ENCODE measurements around the gene SLC27A4. TPM values are rescaled to one million over a fixed set of nuclear protein-coding genes. Genes with fewer than 3 reads are reported as not detected.
A peak's percentile ranks its signal among the peaks of the same experiment; 100 is the strongest.

SLC27A4 gene
- total RNA-seq, 1 donor from 2014 or later = 47.3 TPM

DNA sequence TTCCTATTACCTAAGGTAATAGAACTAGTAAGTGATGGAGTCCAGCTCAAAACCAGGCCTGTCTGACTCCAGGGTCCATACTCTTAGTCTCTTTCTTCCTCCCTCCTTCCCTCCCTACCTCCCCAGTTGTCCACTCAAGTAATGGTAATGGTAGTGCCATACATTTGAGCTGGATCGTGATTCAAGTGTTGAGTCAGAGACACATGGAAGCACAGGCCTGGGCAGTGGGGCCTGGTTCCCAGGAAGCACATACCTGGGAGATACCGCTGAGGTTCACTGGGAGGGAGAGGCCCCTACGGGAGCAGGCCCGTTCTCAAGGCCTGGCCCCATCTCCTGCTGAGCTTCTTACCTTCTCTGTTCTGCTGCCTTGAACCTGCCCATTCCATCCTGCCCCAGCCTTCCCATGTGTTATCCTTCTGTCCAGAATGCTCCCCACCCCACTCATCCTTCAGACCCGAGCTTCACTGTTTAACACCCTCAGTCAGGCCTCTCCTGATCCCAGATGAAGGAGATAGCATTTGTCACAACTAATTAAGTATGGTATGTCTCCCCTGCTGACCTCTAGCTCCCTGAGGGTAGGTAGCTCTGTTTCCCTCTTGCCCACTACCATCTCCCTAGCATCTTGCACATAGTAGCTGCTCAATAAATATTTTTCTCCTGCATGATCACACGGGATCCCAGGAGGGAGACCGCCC is 44.6 kb downstream of the SLC27A4 start:
- Mint-ChIP-seq H3K27ac (ENCODE audit: unreplicated experiment) (peak overlapping the region; percentile 98), H3K9me3 (ENCODE audit: unreplicated experiment) (peaks cover 13% of the 10 kb centered on the region), H3K4me1 (ENCODE audit: low read depth, unreplicated experiment) (peaks cover 70% of the 10 kb centered on the region), H3K27me3 (ENCODE audit: unreplicated experiment) (peaks cover 11% of the 10 kb centered on the region), H3K36me3 (ENCODE audit: unreplicated experiment) (no peaks in the 10 kb centered on the region), H3K4me3 (ENCODE audit: unreplicated experiment) (peak overlapping the region; percentile 75)
- TF ChIP-seq, protein P1, sequence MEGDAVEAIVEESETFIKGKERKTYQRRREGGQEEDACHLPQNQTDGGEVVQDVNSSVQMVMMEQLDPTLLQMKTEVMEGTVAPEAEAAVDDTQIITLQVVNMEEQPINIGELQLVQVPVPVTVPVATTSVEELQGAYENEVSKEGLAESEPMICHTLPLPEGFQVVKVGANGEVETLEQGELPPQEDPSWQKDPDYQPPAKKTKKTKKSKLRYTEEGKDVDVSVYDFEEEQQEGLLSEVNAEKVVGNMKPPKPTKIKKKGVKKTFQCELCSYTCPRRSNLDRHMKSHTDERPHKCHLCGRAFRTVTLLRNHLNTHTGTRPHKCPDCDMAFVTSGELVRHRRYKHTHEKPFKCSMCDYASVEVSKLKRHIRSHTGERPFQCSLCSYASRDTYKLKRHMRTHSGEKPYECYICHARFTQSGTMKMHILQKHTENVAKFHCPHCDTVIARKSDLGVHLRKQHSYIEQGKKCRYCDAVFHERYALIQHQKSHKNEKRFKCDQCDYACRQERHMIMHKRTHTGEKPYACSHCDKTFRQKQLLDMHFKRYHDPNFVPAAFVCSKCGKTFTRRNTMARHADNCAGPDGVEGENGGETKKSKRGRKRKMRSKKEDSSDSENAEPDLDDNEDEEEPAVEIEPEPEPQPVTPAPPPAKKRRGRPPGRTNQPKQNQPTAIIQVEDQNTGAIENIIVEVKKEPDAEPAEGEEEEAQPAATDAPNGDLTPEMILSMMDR (IDR thresholded peaks at IDR 0.05; ENCODE audit: partially characterized antibody, unreplicated experiment) = no peak
- no peak for DNase-seq

DNA sequence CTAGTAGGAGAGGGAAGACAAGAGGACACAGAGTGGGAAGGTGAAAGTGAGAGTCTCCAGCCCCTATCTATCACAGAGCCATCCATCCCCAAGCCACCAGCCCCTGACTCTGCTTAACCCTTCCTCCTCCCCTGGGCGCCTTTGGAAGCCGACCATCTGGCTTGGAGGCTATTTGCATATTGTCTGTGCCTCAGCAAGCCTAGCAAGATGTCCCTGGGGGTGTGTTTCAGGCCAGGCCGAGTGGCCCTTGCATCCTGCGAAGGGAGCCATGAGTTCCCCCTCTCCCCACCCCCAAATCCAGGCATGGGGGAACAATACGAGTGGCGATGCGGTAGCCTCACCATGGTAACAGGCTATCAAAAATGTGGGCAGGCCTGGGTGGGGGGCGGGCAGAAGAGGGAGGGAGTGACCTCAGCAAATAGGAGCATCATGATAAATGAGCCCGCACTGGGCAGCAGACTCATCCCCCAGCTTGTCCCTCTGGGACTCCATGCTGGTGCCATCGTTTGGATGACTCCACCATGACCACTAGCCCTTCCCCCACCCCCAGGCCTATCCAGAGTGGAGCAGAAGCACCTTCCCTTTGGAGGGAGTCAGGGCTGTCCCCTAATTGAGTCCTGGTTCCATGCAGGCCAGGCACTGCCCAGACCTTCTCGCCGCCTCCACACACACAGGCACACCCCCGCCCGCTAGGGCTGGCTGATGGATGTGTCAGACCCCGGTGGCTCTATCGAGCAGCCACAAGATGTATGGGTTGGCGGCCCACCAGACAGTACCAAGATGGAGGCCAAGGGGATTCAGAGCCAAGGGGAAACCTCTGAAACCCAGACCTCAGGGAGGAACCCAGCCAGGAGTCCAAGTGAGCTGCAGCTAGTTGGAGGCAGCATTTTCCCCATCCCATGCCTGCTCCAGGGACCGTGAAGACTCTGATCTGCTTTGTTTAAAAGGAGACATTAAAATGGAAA is 45.5 kb downstream of the SLC27A4 start:
- TF ChIP-seq, protein P1 (IDR thresholded peaks at IDR 0.05; ENCODE audit: partially characterized antibody, unreplicated experiment) = no peak
- DNase-seq = peak; percentile 82
- Mint-ChIP-seq H3K9me3 (ENCODE audit: unreplicated experiment) (peaks cover 12% of the 10 kb centered on the region), H3K27ac (ENCODE audit: unreplicated experiment) (peak overlapping the region; percentile 98), H3K4me1 (ENCODE audit: low read depth, unreplicated experiment) (peaks cover 72% of the 10 kb centered on the region), H3K4me3 (ENCODE audit: unreplicated experiment) (peak overlapping the region; percentile 75), H3K36me3 (ENCODE audit: unreplicated experiment) (no peaks in the 10 kb centered on the region), H3K27me3 (ENCODE audit: unreplicated experiment) (peaks cover 13% of the 10 kb centered on the region)

DNA sequence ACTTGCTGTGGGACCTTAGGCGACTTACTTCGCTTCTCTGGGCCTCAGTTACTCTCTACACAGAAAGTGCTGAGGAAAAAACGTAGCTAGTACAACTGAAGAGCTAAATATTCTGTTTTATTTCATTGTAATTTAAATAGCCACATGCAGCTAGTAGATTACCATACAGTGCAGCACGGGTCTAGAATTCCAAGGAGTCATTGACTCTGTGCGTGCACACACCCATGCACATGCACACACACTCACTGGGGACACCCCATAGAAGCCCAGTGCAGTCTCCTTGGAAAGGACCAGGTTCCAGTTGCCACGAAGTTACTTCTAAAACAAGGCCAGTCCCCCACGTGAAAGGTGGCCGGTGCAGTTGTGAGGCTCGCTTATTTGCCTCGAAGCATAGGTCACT is 47.8 kb downstream of the SLC27A4 start:
- TF ChIP-seq, protein P1 (IDR thresholded peaks at IDR 0.05; ENCODE audit: partially characterized antibody, unreplicated experiment) = no peak
- peak overlapping the region; percentile 44 for H3K27ac Mint-ChIP-seq (ENCODE audit: unreplicated experiment)
- DNase-seq = no peak
- peaks cover 15% of the 10 kb centered on the region for H3K27me3 Mint-ChIP-seq (ENCODE audit: unreplicated experiment)
- H3K4me1 Mint-ChIP-seq (ENCODE audit: low read depth, unreplicated experiment) = peaks cover 63% of the 10 kb centered on the region
- peaks cover 14% of the 10 kb centered on the region for H3K9me3 Mint-ChIP-seq (ENCODE audit: unreplicated experiment)
- no peaks in the 10 kb centered on the region for H3K36me3 Mint-ChIP-seq (ENCODE audit: unreplicated experiment)
- H3K4me3 Mint-ChIP-seq (ENCODE audit: unreplicated experiment) = peak overlapping the region; percentile 14

DNA sequence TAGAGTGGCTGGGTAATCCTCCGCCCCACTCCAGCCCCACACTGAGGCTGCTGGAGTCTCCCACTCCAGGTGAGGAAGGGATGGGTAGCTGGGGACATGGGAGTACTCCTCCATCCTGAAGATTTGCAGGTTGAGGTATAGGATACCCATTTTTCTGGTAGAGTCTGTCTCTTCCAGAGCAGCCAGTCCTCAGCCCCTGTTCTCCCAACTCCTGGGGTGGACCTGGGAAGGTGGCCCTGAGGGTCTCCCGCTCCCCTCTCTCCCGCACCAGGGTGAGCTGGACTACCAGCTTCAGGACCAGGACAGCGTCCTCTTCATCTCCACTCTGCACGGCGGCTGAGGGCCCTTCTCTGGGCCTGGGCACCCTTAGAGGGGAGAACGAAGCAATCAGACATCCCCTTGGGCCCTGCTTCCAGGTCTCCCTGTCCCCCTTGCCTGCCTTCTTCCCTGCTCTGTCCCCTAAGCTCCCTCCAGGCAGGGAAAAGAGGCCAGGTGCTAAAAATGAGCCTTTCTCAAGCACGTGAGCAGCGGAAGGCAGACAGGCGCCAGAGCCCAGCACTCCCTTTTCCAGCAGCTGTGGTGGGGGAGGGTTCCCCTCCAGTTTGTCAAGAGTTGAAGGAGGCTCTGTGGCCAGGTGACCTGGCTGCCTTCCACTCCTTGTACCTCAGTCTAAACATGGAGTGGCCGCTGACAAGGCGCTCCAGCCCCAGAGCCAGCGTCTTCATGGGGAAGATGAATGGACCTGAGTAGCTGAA is 49.2 kb downstream of the SLC27A4 start:
- TF ChIP-seq, protein P1 (IDR thresholded peaks at IDR 0.05; ENCODE audit: partially characterized antibody, unreplicated experiment) = no peak

More for the DNA sequence above, 49.2 kb downstream of the SLC27A4 start:
- peaks cover 12% of the 10 kb centered on the region for H3K9me3 Mint-ChIP-seq (ENCODE audit: unreplicated experiment)
- peaks cover 17% of the 10 kb centered on the region for H3K27me3 Mint-ChIP-seq (ENCODE audit: unreplicated experiment)
- H3K4me1 Mint-ChIP-seq (ENCODE audit: low read depth, unreplicated experiment) = peaks cover 57% of the 10 kb centered on the region
- no peak for DNase-seq
- peak overlapping the region; percentile 52 for H3K4me3 Mint-ChIP-seq (ENCODE audit: unreplicated experiment)
- peak overlapping the region; percentile 67 for H3K27ac Mint-ChIP-seq (ENCODE audit: unreplicated experiment)
- no peaks in the 10 kb centered on the region for H3K36me3 Mint-ChIP-seq (ENCODE audit: unreplicated experiment)
